ENCODE data around the gene ZPBP. TPM values are rescaled to one million over a fixed set of nuclear protein-coding genes. Genes with fewer than 3 reads are reported as not detected.

The ZPBP gene
- polyA plus RNA-seq, 1 donor from 2014 or later, result not detected

DNA sequence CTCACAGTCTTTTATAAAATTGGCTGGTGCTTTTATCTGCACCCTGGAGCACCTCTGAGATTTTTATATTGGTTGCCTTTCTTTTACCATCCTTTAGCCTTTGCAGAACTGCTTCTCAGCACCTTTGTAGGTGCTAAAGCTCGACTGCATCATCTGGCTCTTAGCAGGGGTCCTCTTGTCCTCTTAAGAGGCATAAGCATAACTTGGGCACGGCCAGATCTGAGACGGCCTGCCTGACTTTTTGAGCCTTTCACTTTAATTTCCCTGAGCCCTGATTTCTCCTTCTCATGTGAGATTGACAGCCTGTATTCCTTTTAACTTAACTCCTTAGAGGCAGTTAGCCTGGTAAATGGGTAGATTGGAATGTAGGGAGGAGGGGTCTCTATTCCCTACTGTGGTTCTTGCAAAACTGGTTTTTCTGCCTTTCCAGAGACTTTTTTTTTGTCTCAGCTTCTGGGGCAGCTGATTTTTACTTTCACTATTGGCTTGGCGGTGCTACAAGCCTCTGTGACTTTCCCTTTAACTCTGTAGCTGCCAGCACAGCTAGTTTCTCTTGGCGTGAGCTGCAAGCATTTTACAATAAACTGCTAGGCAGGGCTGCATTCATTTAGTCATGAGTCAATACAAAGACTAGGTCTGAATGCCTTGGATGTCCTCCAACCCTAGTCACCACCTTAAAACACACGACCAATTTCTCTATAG lies 24.0 kb downstream of the ZPBP start:
- Histone ChIP-seq H3K9me3 (ENCODE audit: low read length) (peaks cover 5% of the 10 kb centered on the region), H3K9me2 (ENCODE audit: insufficient read depth, low read length) (no peaks in the 10 kb centered on the region), H3F3A (ENCODE audit: insufficient read depth, low read length, poor library complexity, severe bottlenecking) (no peaks in the 10 kb centered on the region), H2AFZ (ENCODE audit: low read depth, low read length) (no peak overlapping the region), H3K4me2 (ENCODE audit: low read length) (no peak overlapping the region), H4K20me1 (ENCODE audit: insufficient read depth) (no peaks in the 10 kb centered on the region), H3K36me3 (ENCODE audit: insufficient read depth, low read length) (no peaks in the 10 kb centered on the region), H3K4me3 (ENCODE audit: low read length) (no peak overlapping the region), H3K27ac (ENCODE audit: low read length) (no peak overlapping the region), H3K79me2 (replicated peaks; ENCODE audit: insufficient read depth, low read length) (no peaks in the 10 kb centered on the region), H3K27me3 (ENCODE audit: insufficient read depth, low read depth, low read length) (no peaks in the 10 kb centered on the region), H3K9ac (ENCODE audit: low read length) (no peak overlapping the region)
- TF ChIP-seq RAD21 (conservative IDR thresholded peaks at IDR 0.05), result no peak
- TF ChIP-seq SMC3 (conservative IDR thresholded peaks at IDR 0.05; ENCODE audit: poor library complexity), result no peak
- TF ChIP-seq EP300 (conservative IDR thresholded peaks at IDR 0.05; ENCODE audit: poor library complexity, severe bottlenecking), result no peak
- no peak for TF ChIP-seq TAF1 (IDR thresholded peaks at IDR 0.05; ENCODE audit: low read depth)
- TF ChIP-seq MXI1 (conservative IDR thresholded peaks at IDR 0.05; ENCODE audit: poor library complexity, severe bottlenecking), result no peak
- TF ChIP-seq, protein P1, sequence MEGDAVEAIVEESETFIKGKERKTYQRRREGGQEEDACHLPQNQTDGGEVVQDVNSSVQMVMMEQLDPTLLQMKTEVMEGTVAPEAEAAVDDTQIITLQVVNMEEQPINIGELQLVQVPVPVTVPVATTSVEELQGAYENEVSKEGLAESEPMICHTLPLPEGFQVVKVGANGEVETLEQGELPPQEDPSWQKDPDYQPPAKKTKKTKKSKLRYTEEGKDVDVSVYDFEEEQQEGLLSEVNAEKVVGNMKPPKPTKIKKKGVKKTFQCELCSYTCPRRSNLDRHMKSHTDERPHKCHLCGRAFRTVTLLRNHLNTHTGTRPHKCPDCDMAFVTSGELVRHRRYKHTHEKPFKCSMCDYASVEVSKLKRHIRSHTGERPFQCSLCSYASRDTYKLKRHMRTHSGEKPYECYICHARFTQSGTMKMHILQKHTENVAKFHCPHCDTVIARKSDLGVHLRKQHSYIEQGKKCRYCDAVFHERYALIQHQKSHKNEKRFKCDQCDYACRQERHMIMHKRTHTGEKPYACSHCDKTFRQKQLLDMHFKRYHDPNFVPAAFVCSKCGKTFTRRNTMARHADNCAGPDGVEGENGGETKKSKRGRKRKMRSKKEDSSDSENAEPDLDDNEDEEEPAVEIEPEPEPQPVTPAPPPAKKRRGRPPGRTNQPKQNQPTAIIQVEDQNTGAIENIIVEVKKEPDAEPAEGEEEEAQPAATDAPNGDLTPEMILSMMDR (IDR thresholded peaks at IDR 0.05; ENCODE audit: poor library complexity, severe bottlenecking), result no peak
- TF ChIP-seq REST (IDR thresholded peaks at IDR 0.05; ENCODE audit: borderline replicate concordance), result no peak
- TF ChIP-seq EZH2 (IDR thresholded peaks at IDR 0.05; ENCODE audit: borderline replicate concordance, insufficient read depth, low read length, poor library complexity, severe bottlenecking), result no peak
- no peak for TF ChIP-seq POLR2AphosphoS5 (IDR thresholded peaks at IDR 0.05)

- Histone ChIP-seq H3K4me3 (ENCODE audit: low read length) (no peak overlapping the region), H4K20me1 (ENCODE audit: insufficient read depth) (no peaks in the 10 kb centered on the region), H3K4me2 (ENCODE audit: low read length) (no peak overlapping the region), H3K9me2 (ENCODE audit: insufficient read depth, low read length) (no peaks in the 10 kb centered on the region), H3K9ac (ENCODE audit: low read length) (no peak overlapping the region), H3K27me3 (ENCODE audit: insufficient read depth, low read depth, low read length) (no peaks in the 10 kb centered on the region), H3K27ac (ENCODE audit: low read length) (no peak overlapping the region), H3F3A (ENCODE audit: insufficient read depth, low read length, poor library complexity, severe bottlenecking) (no peaks in the 10 kb centered on the region), H3K9me3 (ENCODE audit: low read length) (peaks cover 5% of the 10 kb centered on the region), H2AFZ (ENCODE audit: low read depth, low read length) (no peak overlapping the region), H3K79me2 (replicated peaks; ENCODE audit: insufficient read depth, low read length) (no peaks in the 10 kb centered on the region), H3K36me3 (ENCODE audit: insufficient read depth, low read length) (no peaks in the 10 kb centered on the region)
- TF ChIP-seq RAD21 (conservative IDR thresholded peaks at IDR 0.05) (no peak), SMC3 (conservative IDR thresholded peaks at IDR 0.05; ENCODE audit: poor library complexity) (no peak), TAF1 (IDR thresholded peaks at IDR 0.05; ENCODE audit: low read depth) (no peak), POLR2AphosphoS5 (IDR thresholded peaks at IDR 0.05) (no peak), EZH2 (IDR thresholded peaks at IDR 0.05; ENCODE audit: borderline replicate concordance, insufficient read depth, low read length, poor library complexity, severe bottlenecking) (no peak), MXI1 (conservative IDR thresholded peaks at IDR 0.05; ENCODE audit: poor library complexity, severe bottlenecking) (no peak), REST (IDR thresholded peaks at IDR 0.05; ENCODE audit: borderline replicate concordance) (no peak), EP300 (conservative IDR thresholded peaks at IDR 0.05; ENCODE audit: poor library complexity, severe bottlenecking) (no peak)
- TF ChIP-seq, protein P1 (IDR thresholded peaks at IDR 0.05; ENCODE audit: poor library complexity, severe bottlenecking), result no peak
These were observed 25.0 kb downstream of the ZPBP start for GRCh38 chr7:50068026-50068425.
